ENCODE data around the gene ZNF320.
A peak's percentile ranks its signal among the peaks of the same experiment; 100 is the strongest.
"Not testable (repeated sequence)": the region's sequence is repeated elsewhere in the genome, so short reads cannot be mapped to it uniquely, and the experiment has no call there.

Gene ZNF320

DNA sequence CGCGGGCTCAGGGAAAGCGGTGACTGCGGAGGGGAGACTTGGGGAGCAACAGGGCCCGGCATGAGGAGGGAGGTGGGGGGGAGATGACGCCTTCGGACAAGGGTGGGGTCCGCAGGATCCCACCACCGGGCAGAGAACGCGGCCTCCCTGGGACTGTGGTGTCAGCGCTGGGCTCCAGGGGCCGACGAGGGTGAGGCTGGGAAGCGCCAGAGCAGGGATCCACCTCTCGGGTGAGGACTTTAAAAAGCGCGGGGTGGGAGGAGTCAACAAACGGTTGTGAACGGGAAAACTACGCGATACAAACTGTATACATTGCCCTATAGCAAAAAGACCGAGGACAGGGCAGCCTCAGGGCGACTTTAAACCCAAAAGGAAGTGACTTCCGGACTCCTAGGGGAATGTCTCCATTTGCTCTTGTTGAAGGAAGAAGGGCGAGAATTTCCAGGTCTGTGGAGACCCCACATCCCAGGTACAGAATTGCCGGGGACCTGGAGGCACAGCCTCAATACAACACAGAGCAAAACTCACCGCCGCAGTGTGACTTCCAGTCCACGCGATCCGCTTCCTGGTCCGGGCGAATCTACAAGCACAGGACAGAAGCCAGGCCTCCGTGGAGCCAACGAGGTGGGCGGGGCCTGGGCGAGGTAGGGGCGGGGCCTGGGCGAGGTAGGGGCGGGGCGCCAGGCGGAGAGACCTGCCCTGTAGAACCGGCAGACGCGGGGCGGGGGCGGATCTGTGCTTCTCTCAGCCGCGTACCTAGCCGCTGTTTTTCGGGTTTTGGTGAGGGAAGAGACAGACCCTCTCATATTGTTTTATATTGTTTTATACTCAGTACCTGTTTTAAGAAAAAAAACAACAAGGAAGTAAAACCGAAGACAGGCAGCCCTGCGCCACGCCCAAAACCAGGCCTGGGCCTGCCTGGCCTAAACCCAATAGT lies 25.7 kb upstream of the ZNF320 start, which contains the start of gene ZNF888:
TSS of gene ZNF888 (minus strand) at position 588 of the 937 bp plus-strand sequence. CDS start 5,555 bp downstream, outside the sequence.
- peak; percentile 27 for DNase-seq (ENCODE audit: low read depth)

DNA sequence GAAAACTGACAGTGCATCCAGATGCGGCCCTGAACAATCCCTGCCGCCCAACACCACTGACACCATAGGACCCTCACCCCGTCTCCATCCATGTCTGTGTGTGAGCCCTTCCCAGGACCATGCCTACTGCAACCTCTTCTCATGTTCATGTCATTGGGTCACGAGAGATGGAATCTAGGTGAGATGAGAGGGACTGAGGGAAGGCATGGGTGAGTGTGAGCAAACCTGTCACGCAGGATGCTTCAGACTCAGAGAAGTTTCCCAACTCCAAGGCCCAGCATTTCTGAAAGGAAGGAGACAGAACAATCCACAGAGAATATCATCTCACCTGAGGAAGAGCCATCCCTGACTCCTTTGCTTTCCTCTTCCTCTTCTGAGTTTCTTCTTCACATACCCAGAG lies 20.1 kb upstream of the ZNF320 start:
- DNase-seq (ENCODE audit: low read depth), result no peak

DNA sequence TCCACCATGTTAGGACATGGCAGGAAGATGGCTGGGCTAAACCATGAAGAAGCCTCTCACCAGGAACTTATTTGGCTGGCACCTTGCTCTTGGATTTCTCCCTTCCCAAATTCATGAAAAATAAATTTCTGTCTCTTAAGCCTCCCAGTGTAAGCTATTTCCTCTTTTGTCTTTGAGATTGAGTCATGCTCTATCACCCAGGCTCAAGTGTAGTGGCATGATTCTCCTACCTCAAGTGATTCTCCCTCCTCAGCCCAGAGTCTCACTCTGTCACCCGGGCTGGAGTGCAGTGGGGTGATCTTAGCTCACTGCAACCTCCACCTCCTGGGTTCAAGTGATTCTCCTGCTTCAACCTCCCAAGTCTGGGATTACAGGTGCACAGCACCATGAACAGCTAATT lies 13.2 kb upstream of the ZNF320 start:
- DNase-seq (ENCODE audit: low read depth), result no peak

DNA sequence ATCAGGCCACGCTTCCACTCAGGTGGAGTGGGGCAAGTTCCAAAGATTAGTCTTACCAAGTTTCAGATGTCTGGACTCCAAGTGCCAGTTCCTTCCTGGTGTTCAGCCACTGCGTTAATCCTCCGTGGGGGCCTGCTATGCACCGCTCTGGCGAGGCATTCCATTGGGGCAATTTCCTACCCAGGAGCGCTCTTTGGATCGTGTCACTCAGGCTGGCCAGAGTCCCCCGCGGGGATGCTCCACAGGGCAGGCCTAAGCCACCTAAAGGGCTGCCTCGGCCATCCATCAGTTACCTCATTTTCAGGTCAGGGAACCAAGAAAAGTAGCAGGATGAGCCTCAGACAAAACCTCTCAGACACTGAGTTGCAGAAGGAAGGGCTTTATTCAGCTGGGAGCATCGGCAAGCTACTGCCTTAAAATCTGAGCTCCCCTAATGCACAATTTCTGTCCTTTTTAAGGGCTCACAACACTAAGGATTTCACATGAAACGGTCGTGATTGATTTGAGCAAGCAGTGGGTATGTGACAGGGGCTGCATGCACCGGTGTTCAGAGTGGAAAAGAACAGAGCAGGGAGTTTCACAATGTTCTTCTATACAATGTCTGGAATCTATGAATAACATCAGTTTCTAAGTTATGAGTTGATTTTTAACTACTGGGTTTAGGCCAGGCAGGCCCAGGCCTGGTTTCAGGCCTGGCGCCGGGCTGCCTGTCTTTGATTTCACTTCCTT lies 6.8 kb upstream of the ZNF320 start:
- not testable (repeated sequence) for DNase-seq (ENCODE audit: low read depth)

DNA sequence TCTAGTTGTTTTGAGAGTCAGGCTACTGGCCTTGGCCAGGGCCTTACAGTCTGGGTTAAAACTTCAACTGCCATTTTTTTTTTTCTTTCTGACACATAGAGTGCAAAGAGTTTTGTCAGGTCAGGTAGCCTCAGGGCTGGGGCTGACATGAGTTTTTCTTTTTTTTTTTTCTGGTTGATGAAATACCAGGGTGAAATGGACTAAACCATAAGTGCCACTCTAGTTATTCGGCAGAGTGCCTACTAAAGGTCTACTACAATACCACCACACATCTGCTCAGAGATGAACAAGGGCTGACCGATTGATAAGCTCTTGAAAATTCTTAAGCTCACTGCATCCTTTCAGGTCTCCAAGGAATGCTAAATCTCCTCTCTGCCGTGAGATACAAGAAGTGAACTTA lies 4.4 kb upstream of the ZNF320 start:
- DNase-seq (ENCODE audit: low read depth), result no peak

DNA sequence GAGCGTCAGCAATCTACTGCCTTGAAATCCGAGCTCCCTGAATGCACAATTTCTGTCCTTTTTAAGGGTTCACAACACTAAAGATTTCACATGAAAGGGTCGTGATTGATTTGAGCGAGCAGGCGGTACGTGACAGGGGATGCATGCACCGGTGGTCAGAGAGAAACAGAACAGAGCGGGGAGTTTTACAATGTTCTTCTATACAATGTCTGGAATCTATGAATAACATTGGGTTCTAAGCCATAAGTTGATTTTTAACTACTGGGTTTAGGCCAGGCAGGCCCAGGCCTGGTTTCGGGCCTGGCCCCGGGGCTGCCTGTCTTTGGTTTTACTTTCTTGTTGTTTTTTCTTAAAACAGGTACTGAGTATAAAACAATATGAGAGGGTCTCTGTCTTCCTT lies 1.2 kb upstream of the ZNF320 start:
- not testable (repeated sequence) for DNase-seq (ENCODE audit: low read depth)

DNA sequence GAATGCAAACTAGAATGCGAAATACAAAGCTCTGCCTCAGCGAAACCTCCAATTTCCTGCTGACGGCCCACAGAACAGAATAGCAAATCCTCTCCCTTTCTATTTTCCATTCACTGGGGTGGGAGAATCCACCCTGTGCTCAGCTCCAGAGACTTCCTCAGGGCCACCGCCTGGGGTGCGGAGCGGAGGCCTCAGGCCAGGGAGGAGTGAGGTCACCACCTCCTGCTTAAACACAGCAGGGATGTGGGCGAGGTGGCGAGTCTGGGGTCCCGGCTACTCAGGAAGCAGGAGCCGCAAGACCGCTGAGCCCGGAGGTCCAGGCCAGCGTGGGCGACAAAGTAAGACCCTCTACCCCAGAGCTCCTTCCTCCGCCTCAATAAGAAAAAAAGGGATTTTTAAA lies 666 bp upstream of the ZNF320 start:
- DNase-seq (ENCODE audit: low read depth), result no peak

DNA sequence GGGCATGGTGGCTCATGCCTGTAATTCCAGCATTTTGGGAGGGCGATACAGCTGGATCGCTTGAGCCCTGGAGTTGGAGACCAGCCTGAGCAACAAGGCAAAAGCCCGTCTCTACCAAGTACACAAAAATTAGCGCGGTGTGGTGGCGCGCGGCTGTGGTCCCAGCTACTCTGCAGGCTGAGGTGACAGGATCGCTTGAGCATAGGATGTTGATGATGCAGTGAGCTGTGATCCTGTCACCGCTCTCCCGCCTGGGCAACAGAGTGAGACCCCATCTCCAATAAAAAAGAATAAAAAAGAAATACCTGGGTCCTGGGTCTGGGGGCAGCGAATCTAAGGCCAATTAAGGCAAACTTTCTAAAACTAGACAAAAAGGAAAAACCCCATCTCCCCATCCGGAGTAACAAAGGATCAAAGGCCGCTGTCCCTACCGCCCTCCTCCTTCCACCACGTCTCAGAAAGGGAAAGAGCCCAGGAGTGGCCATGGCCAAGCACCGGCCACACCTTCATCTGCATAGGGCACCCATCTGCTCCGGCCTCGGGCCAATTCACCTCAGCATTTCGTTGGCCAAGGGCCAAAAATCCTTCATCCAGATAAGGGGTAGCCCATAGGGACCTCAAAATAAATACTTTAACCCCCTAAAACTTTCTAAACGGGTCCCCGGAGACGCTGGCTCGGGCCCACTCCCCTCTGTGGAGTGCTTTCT lies 851 bp downstream of the ZNF320 start:
- no peak for DNase-seq (ENCODE audit: low read depth)

DNA sequence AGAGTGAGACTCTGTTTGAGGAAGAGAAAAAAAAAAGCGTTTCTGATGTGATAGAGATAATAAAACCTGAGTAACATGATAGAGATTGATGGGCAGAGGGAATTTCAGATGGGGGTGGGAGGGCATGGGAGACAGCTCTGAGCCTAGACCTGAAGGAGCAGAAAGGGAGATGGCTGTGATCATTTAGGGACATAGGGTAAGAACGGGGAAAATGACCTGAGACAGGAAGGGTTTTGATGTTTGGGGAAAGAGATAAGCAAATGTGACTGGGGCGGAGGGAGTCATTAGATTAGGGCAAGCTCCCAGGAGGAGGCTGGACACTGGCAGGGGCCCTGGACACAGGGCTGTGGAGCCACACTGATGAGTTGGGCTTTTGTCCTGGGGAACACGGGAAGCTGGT lies 6.1 kb downstream of the ZNF320 start:
- no peak for DNase-seq (ENCODE audit: low read depth)

DNA sequence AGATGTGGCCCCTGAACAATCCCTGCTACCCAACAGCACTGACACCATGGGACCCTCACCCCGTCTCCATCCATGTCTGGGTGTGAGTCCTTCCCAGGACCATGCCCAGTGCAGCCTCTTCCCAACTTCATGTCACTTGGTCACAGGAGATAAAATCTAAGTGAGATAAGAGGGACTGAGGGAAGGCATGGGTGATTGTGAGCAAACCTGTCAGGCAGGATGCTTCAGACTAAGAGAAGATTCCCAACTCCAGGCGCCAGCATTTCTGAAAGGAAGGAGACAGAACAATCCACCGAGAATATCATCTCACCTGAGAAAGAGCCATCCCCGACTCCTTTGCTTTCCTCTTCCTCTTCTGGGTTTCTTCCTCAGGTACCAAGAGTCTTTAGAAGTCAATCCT lies 7.5 kb downstream of the ZNF320 start:
- no peak for DNase-seq (ENCODE audit: low read depth)

DNA sequence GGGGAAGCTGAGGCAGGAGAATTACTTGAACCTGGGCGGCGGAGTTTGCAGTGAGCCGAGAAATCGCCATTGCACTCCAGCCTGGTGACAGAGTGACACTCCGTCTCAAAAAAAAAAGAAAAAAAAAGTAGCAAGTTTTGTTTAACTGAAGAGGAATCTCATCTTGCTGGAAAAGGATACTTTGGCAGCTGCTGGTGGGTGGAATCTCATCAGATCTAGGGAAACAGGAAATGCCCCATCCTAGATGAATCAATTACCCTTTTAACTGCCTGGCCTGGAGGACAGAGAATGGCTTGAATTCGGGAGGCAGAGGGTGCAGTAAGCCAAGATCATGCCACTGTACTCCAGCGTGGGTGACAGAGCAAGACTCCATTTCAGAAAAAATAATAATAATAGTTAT lies 8.4 kb downstream of the ZNF320 start:
- DNase-seq (ENCODE audit: low read depth), result no peak

DNA sequence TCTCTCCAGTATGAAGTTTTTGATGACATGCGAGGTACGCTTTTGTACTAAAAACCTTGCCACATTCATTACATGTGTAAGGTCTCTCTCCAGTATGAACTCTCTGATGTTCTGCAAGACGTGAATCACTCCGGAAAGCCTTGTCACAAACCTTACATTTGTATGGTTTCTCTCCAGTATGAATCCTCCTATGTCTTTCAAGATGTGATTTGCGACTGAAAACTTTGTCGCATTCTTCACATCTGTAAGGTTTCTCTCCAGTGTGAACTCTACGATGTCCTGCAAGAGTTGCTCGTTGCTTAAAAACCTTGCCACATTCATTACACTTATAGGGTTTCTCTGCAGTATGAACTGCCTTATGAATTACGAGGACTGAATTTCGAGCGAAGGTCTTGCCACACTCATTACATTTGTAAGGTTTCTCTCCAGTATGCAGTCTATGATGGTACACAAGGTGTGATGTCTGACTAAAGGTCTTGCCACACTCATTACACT lies 16.5 kb downstream of the ZNF320 start:
- DNase-seq (ENCODE audit: low read depth), result no peak

DNA sequence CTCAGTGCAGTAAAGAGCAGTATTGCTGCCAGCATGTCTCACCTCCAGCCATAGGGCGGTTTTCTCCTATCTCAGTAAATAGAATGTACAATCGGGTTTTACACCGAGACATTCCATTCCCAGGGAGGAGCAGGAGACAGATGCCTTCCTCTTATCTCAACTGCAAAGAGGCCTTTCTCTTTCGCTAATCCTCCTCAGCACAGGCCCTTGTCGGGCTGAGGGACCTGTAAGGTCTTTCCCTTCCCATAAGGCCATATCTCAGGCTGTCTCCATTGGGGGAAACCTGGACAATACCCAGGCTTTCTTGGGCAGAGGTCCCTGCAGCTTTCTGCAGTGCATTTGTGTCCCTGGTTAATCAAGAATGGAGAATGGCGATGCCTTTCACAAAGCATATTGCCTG lies 24.4 kb downstream of the ZNF320 start:
- DNase-seq (ENCODE audit: low read depth), result not testable (repeated sequence)

DNA sequence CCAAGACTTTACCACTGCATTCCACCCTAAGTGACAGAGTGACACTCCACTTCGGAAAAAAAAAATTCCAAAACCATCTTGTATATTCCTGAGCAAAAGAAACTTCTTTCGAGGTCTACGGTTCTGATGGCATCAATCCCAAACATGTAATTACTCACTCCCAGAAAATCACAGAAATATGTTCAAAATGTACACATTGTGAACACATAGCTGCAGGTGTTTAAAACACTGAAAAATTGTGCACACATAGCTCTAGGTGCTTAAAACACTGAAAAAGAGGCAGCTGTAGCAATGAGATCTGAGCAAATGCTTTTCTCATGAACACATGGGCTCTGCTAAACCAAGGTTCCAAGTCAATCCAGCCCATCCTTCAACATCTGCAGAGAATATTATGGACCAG lies 26.0 kb downstream of the ZNF320 start:
- DNase-seq (ENCODE audit: low read depth), result no peak

DNA sequence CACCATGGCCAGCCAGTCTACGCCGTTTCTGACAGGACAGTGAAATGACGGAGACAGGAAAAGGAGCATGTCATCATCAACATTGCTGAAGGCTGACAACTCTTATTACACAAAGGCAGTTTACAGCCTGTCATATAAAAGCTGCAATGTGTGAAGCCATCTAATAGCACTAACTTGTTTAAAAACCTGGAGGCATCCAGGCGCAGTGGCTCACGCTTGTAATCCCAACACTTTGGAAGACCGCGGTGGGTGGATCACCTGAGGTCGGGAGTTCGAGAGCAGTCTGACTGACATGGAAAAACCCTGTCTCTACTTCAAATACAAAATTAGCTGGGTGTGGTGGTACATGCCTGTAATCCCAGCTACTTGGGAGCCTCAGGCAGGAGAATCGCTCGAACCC lies 29.4 kb downstream of the ZNF320 start:
- not testable (repeated sequence) for DNase-seq (ENCODE audit: low read depth)

DNA sequence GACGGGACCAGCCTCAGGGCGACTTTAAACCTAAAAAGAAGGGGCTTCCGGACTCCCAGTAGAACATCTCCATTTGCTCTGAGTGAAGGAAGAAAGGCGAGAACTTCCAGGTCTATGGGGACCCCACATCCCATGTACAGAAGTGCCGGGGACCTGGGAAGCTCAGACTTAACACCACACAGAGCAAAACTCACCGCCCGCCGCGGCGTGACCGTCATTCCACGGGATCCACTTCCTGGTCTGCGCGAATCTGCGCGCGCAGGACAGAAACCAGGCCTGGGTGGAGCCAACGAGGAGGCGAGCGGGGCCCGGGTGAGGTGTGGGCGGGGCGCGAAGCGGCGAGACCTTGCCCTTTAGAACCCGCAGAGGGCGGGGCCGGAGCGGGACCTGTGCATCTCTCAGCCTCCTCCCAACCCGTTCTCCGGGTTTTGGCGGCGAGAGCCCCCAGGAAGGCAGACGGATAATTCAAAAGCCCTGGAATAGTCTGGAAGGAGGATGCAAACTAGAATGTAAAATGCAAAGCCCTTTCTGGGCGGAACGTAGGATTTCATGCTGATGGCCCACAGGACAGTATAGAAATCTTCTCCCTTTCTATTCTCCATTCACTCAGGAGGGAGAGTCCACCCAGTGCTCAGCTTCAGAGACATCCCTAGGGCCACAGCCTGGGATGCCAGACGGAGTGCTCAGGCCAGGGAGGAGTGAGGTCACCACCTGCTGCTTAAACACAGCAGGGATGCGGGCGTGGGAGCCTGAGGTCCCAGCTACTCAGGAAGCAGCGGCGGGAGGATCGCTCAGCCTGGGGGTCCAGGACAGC lies 39.9 kb downstream of the ZNF320 start, which contains the start of gene ZNF468:
TSS of gene ZNF468 (minus strand) at position 242 of the 814 bp plus-strand sequence. CDS start 3,347 bp downstream, outside the sequence.
- peak; percentile 16 for DNase-seq (ENCODE audit: low read depth)

DNA sequence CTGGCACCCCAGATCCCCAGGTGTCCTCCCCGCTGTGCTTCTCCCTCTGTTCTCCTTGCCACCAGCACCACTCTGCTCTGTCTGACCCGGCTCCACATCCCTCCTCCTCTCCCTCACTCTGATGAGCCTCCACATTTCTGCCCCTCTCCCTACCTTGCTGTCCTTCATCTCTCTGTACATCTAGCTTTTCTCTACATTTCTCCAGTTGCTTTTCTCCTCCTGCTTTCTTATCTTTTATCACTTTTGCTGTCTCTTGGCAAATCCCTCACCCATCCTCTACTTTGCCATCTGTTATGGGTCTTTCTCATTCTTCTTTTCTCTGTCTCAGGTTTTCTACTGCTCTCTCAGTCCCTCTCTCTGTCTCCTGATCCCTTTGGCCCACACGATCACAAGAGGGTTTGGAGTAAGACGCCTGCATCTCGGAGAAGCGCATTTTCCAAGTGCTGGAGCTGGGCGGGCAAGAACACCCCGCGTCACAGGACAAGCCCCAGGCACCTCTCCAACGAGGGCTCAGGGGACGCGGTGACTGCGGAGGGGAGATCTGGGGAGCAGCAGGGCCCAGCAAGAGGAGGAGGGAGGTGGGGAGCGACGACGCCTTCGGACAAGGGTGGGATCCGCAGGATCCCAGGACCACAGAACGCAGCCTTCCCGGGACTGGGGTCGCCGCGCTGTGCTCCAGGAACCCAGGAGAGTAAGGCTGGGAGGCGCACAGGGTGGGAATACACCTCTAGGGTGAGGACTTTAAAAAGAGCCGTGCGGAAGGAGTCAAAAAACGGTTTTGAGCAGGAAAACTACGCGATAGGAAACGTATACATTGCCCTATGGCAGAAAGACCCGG lies 40.7 kb downstream of the ZNF320 start:
- DNase-seq (ENCODE audit: low read depth), result peak; percentile 3

Measured in GM04503 (cell line).